HG03342 (cell line): ENCODE measurements around the gene CTNNA1.
"Not testable (repeated sequence)": the region's sequence is repeated elsewhere in the genome, so short reads cannot be mapped to it uniquely, and the experiment has no call there.

Experiments
- ATAC-seq: cut with Tn5 transposase; IDR thresholded peaks from one replicate; pipeline ENCODE4 v1.9.1; 2021; ENCODE audit warnings: mild to moderate bottlenecking, moderate library complexity; ENCODE audit not compliant: unreplicated experiment

CTNNA1 gene

GRCh38 chr5:138884554-138884953 is 131.3 kb downstream of the CTNNA1 start:
- no peak for ATAC-seq

GRCh38 chr5:138889994-138890393 is 136.8 kb downstream of the CTNNA1 start:
- ATAC-seq: no peak

GRCh38 chr5:138890644-138891043 is 137.4 kb downstream of the CTNNA1 start:
- no peak for ATAC-seq

GRCh38 chr5:138895918-138896317 is 142.7 kb downstream of the CTNNA1 start:
- ATAC-seq: no peak

- no peak for ATAC-seq
Observed at GRCh38 chr5:138898299-138898698, 145.1 kb downstream of the CTNNA1 start.

- no peak for ATAC-seq
Observed at GRCh38 chr5:138898742-138899141, 145.5 kb downstream of the CTNNA1 start.

GRCh38 chr5:138900281-138900965 is 147.2 kb downstream of the CTNNA1 start:
- ATAC-seq: no peak

- ATAC-seq: no peak
Observed at GRCh38 chr5:138901716-138902115, 148.5 kb downstream of the CTNNA1 start.

- ATAC-seq: no peak
Observed at GRCh38 chr5:138903130-138903775, 150.0 kb downstream of the CTNNA1 start.

GRCh38 chr5:138905541-138905940 is 152.3 kb downstream of the CTNNA1 start:
- no peak for ATAC-seq

GRCh38 chr5:138909734-138910133 is 156.5 kb downstream of the CTNNA1 start:
- ATAC-seq: no peak

GRCh38 chr5:138910546-138911185 is 157.4 kb downstream of the CTNNA1 start:
- no peak for ATAC-seq

- ATAC-seq: no peak
Observed at GRCh38 chr5:138911441-138911840, 158.2 kb downstream of the CTNNA1 start.

- ATAC-seq: no peak
Observed at GRCh38 chr5:138912093-138912492, 158.9 kb downstream of the CTNNA1 start.

- ATAC-seq: no peak
Observed at GRCh38 chr5:138913773-138914172, 160.5 kb downstream of the CTNNA1 start.

GRCh38 chr5:138914338-138914737 is 161.1 kb downstream of the CTNNA1 start:
- ATAC-seq: no peak

- no peak for ATAC-seq
Observed at GRCh38 chr5:138918686-138919085, 165.5 kb downstream of the CTNNA1 start.

- no peak for ATAC-seq
Observed at GRCh38 chr5:138920181-138920580, 167.0 kb downstream of the CTNNA1 start.

GRCh38 chr5:138921362-138921761 is 168.1 kb downstream of the CTNNA1 start:
- not testable (repeated sequence) for ATAC-seq

- no peak for ATAC-seq
Observed at GRCh38 chr5:138922494-138922893, 169.3 kb downstream of the CTNNA1 start.

- no peak for ATAC-seq
Observed at GRCh38 chr5:138925090-138925635, 171.9 kb downstream of the CTNNA1 start.

- ATAC-seq: no peak
Observed at GRCh38 chr5:138926257-138926656, 173.0 kb downstream of the CTNNA1 start.
